ENCODE data around the gene CSTA. TPM values are rescaled to one million over a fixed set of nuclear protein-coding genes. Genes with fewer than 3 reads are reported as not detected.
A peak's percentile ranks its signal among the peaks of the same experiment; 100 is the strongest.
"Not testable (repeated sequence)": the region's sequence is repeated elsewhere in the genome, so short reads cannot be mapped to it uniquely, and the experiment has no call there.

Gene CSTA
- total and polyA plus RNA-seq, 2 of the 13 experiments (the other 11 are each of a cell fraction or from before 2014, with no cell fraction given) = 3.9 to 11.0 TPM

DNA sequence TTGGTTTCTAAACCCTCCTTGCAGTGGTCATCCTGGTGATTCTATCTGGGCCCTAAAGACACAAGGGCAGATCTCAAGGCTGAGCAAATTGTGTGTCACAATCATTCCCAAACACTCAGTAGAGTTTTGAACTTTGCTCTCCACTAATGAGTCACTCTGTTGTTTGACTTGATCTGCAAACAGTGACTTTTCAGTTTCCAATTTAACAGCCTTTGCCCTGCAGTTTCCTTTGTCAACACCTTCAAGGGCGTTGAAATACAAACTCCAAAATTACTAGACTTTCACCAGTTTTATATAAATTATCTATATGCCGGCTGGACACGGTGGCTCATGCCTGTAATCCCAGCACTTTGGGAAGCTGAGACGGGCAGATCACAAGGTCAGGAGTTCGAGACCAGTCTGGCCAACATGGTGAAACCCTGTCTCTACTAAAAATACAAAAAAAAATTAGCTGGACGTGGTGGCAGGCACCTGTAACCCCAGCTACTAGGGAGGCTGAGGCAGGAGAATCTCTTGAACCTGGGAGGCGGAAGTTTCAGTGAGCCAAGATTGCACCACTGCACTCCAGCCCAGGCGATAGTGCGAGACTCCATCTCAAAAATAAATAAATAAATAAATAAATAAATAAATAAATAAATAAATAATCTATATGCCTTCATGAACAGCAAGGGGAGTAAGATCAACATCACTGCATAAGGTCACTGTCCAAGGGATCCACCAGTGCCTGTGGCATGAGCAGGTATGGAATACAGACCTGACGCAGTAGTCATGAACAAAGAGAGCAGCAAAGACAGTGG lies 40.7 kb downstream of the CSTA start (continued):
- TF ChIP-seq ZHX1 (CRISPR knock-in tag; IDR thresholded peaks at IDR 0.05; ENCODE audit: low read depth) = peak; percentile 78; the same call in 1 of the 2 replicates
- TF ChIP-seq HDAC1 (CRISPR knock-in tag; IDR thresholded peaks at IDR 0.05) = peak; percentile 94
- peak; percentile 57 for TF ChIP-seq ASH2L (IDR thresholded peaks at IDR 0.05; ENCODE audit: insufficient read length, low read depth, low read length)
- TF ChIP-seq NCOA1 (CRISPR knock-in tag; IDR thresholded peaks at IDR 0.05) = peak; percentile 79; the same call in 1 of the 2 replicates
- peak; percentile 44; the same call in 1 of the 2 replicates for TF ChIP-seq TFAP4 (IDR thresholded peaks at IDR 0.05; ENCODE audit: borderline replicate concordance, low read depth)
- peak; percentile 77 for TF ChIP-seq IRF2 (CRISPR knock-in tag; IDR thresholded peaks at IDR 0.05)
- peak; percentile 37; the same call in 1 of the 2 replicates for TF ChIP-seq ZMYM2 (CRISPR knock-in tag; IDR thresholded peaks at IDR 0.05)
- peak; percentile 98 for TF ChIP-seq FOXO1 (CRISPR knock-in tag; IDR thresholded peaks at IDR 0.05)
- peak; percentile 76 for TF ChIP-seq NR2F2 (IDR thresholded peaks at IDR 0.05; ENCODE audit: borderline replicate concordance, low read depth)
- TF ChIP-seq PHF5A (CRISPR knock-in tag; IDR thresholded peaks at IDR 0.05; ENCODE audit: low read depth, unreplicated experiment) = peak; percentile 95
- peak; percentile 85 for TF ChIP-seq CREM (IDR thresholded peaks at IDR 0.05)
- not testable (repeated sequence) for TF ChIP-seq CREM (CRISPR knock-in tag; IDR thresholded peaks at IDR 0.05); NONO (IDR thresholded peaks at IDR 0.05)
- peak; percentile 41; the same call in 1 of the 2 replicates for TF ChIP-seq ZNF460 (CRISPR knock-in tag; IDR thresholded peaks at IDR 0.05; ENCODE audit: borderline replicate concordance)
- peak; percentile 69; the same call in 1 of the 2 replicates for TF ChIP-seq GATA4 (IDR thresholded peaks at IDR 0.05; ENCODE audit: borderline replicate concordance, low read depth)
- TF ChIP-seq ZNF644 (CRISPR knock-in tag; IDR thresholded peaks at IDR 0.05; ENCODE audit: low read depth) = peak; percentile 54; the same call in 1 of the 2 replicates
- TF ChIP-seq PRDM10 (CRISPR knock-in tag; IDR thresholded peaks at IDR 0.05; ENCODE audit: low read depth) = peak; percentile 19; the same call in 1 of the 2 replicates
- peak; percentile 38; the same call in 1 of the 2 replicates for TF ChIP-seq ZNF292 (CRISPR knock-in tag; IDR thresholded peaks at IDR 0.05; ENCODE audit: borderline replicate concordance, low read depth)
- peak; percentile 99 for TF ChIP-seq SMARCE1 (IDR thresholded peaks at IDR 0.05; ENCODE audit: borderline replicate concordance)
- TF ChIP-seq ADNP (CRISPR knock-in tag; IDR thresholded peaks at IDR 0.05) = peak; percentile 42; the same call in 1 of the 2 replicates
- peak; percentile 53; the same call in 1 of the 2 replicates for TF ChIP-seq NONO (CRISPR knock-in tag; conservative IDR thresholded peaks at IDR 0.05)
- TF ChIP-seq CEBPB (IDR thresholded peaks at IDR 0.05; ENCODE audit: borderline replicate concordance, low read depth, low read length) = peak; percentile 97
- TF ChIP-seq GFI1 (CRISPR knock-in tag; IDR thresholded peaks at IDR 0.05; ENCODE audit: borderline replicate concordance) = 0 out of 2 replicates have a peak, but pooled peaks have one; percentile 39

All from HepG2 (cell line).